GM19193 (cell line): Measurements from ENCODE around the gene KRTAP9-1.
"Not testable (repeated sequence)": the region's sequence is repeated elsewhere in the genome, so short reads cannot be mapped to it uniquely, and the experiment has no call there.

Experiments
- POLR2A ChIP-seq: IDR thresholded peaks from 4 replicates; pipeline ENCODE4 v1.6.1; 2011; ENCODE audit not compliant: insufficient read depth, insufficient read length; ENCODE audit errors: extremely low read depth

KRTAP9-1 gene

GRCh38 chr17:41189837-41190318 lies at the start of gene KRTAP9-1:
Gene KRTAP9-1, plus strand, starts transcription at chr17:41189887. Its CDS starts 0 bp downstream, at chr17:41189887.
- TF ChIP-seq POLR2A, result not testable (repeated sequence)

- no peak for TF ChIP-seq POLR2A
Observed at GRCh38 chr17:41140360-41141131, 49.1 kb upstream of the KRTAP9-1 start, which contains the start of gene KRTAP4-6. Gene KRTAP4-6, minus strand, starts transcription at chr17:41140544. Its CDS starts 57 bp downstream, at chr17:41140487.

GRCh38 chr17:41141361-41141760 lies 48.3 kb upstream of the KRTAP9-1 start:
- TF ChIP-seq POLR2A, result no peak

GRCh38 chr17:41144846-41145245 lies 44.8 kb upstream of the KRTAP9-1 start:
- no peak for TF ChIP-seq POLR2A

GRCh38 chr17:41145261-41145660 lies 44.4 kb upstream of the KRTAP9-1 start:
- no peak for TF ChIP-seq POLR2A

- no peak for TF ChIP-seq POLR2A
Observed at GRCh38 chr17:41147531-41148204, 42.0 kb upstream of the KRTAP9-1 start.

GRCh38 chr17:41149652-41149985 lies 40.1 kb upstream of the KRTAP9-1 start, which contains the start of gene KRTAP4-5:
Gene KRTAP4-5, minus strand, starts transcription at chr17:41149825. Its CDS starts 58 bp downstream, at chr17:41149767.
- no peak for TF ChIP-seq POLR2A

GRCh38 chr17:41150026-41150425 lies 39.7 kb upstream of the KRTAP9-1 start:
- no peak for TF ChIP-seq POLR2A

GRCh38 chr17:41151525-41151924 lies 38.2 kb upstream of the KRTAP9-1 start:
- no peak for TF ChIP-seq POLR2A

GRCh38 chr17:41153856-41154255 lies 35.8 kb upstream of the KRTAP9-1 start:
- no peak for TF ChIP-seq POLR2A

- no peak for TF ChIP-seq POLR2A
Observed at GRCh38 chr17:41160648-41161047, 29.0 kb upstream of the KRTAP9-1 start, which contains the start of gene KRTAP4-4. Gene KRTAP4-4, minus strand, starts transcription at chr17:41160748. Its CDS starts 57 bp downstream, at chr17:41160691.

GRCh38 chr17:41163828-41164227 lies 25.9 kb upstream of the KRTAP9-1 start:
- TF ChIP-seq POLR2A, result no peak

- TF ChIP-seq POLR2A, result no peak
Observed at GRCh38 chr17:41167561-41167960, 22.1 kb upstream of the KRTAP9-1 start.

- TF ChIP-seq POLR2A, result no peak
Observed at GRCh38 chr17:41168121-41168520, 21.6 kb upstream of the KRTAP9-1 start, which contains the start of gene KRTAP4-3. Gene KRTAP4-3, minus strand, starts transcription at chr17:41168221. Its CDS starts 49 bp downstream, at chr17:41168172.

GRCh38 chr17:41171886-41172285 lies 17.8 kb upstream of the KRTAP9-1 start:
- no peak for TF ChIP-seq POLR2A
